ENCODE results near the gene CENPF.
"Not testable (repeated sequence)": the region's sequence is repeated elsewhere in the genome, so short reads cannot be mapped to it uniquely, and the experiment has no call there.

CENPF gene

GRCh38 chr1:214583824-214584554, 19.0 kb upstream of the CENPF start:
- DNase-seq, result no peak

DNA sequence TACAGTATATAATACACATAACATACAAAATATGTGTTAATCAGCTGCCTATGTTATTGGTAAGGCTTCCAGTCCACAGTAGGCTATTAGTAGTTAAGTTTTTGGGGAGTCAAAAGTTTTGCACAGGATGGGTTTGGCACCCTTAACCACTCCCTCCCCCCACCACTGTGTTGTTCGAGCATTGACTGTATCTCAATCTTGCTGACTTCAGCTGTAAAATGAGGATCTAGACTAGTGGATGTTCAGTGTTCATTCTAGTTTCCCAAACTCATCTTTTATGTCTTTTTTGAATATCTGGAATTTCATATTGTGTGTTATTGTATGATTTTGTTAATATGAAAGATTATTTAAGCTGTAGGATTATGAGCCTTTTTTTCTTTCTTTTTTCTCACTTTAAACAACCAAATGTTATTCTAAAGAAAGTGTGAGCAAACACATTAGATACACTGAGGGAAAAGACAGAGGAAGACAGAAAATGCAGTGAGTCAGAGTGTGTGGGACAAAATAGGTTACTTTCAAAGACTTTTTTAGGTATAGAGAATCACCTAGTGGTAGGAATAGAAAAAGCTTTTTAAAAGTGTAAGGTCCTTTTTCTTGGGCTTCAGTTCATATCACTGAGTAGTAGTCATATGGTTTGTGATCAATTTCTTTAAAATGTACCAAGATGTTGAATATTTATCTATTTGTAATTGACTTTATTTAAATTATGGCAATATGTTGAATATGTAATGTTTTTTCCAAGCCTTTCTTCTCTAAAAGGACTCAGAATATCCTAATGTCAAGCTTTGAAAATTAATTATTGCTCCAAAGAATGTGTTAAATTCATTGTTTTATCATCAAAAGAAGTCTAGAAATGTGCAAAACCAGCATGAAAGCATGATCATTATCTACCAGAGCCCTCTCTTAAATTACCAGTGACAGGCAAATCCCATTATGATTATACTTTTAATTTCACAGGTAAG, 17.9 kb upstream of the CENPF start:
- DNase-seq, result peak in 1 of 2 donors; percentile 70

DNA sequence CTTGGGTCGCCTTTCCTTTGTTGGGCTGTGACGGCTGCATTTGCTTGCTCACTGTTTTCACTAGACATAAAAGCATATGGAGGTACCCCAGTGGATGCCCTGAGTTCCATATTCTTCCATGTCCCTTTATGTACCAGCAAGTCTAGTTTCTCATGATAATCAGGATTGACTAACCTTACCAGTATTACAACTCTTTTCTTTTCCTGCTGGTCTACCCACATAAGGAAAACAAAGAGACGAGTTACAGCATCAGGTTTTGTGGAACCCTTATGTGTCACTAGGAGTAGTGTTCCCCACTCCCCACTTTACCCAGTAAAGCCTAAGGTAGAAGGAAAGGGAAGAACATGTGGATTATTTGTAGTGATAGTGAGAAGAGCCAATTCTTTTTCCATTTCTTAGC, 16.4 kb upstream of the CENPF start:
- DNase-seq, result no peak

GRCh38 chr1:214587165-214587564, 15.8 kb upstream of the CENPF start:
- DNase-seq, result no peak

GRCh38 chr1:214588963-214589597, 13.9 kb upstream of the CENPF start:
- DNase-seq, result no peak

GRCh38 chr1:214590696-214591095, 12.3 kb upstream of the CENPF start:
- no peak for DNase-seq

DNA sequence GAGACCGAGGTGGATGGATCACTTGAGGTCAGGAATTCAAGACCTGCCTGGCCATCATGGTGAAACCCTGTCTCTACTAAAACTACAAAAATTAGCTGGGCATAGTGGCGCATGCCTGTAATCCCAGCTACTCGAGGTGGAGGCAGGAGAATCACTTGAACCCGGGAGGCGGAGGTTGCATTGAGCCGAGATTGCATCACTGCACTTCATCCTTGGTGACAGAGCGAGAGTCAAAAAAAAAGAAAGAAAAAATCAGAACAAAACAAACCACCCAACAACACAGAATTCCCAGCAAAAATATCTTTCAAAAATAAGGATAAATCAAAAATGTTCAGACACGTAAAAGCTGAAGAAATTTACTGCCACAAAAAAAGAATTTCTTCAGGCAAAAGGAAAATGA, 11.1 kb upstream of the CENPF start:
- not testable (repeated sequence) for DNase-seq

- DNase-seq, result no peak
These were observed 9.8 kb upstream of the CENPF start for GRCh38 chr1:214593158-214593557.

- no peak for DNase-seq
These were observed 841 bp downstream of the CENPF start for GRCh38 chr1:214603819-214604252.

DNA sequence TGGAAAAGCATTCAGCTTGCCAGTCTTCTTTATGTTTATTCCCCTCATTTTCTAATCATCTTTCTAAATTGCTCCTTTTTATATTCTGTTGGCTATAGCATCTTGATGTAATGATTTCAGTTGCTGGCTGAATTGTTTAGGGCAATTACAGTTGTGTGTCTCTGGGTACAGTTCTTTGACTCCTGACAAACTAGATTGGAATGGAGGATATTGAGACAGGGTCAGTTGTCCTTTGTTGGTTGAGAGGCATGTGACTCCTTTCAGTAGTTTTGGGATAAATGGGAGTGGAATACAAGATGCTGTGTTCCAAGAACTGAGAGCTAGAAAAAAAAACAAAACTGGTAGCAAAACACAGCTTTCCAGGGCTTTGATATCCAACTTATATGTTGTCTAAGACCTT, 1.5 kb downstream of the CENPF start:
- no peak for DNase-seq

GRCh38 chr1:214605484-214605883, 2.5 kb downstream of the CENPF start:
- not testable (repeated sequence) for DNase-seq

DNA sequence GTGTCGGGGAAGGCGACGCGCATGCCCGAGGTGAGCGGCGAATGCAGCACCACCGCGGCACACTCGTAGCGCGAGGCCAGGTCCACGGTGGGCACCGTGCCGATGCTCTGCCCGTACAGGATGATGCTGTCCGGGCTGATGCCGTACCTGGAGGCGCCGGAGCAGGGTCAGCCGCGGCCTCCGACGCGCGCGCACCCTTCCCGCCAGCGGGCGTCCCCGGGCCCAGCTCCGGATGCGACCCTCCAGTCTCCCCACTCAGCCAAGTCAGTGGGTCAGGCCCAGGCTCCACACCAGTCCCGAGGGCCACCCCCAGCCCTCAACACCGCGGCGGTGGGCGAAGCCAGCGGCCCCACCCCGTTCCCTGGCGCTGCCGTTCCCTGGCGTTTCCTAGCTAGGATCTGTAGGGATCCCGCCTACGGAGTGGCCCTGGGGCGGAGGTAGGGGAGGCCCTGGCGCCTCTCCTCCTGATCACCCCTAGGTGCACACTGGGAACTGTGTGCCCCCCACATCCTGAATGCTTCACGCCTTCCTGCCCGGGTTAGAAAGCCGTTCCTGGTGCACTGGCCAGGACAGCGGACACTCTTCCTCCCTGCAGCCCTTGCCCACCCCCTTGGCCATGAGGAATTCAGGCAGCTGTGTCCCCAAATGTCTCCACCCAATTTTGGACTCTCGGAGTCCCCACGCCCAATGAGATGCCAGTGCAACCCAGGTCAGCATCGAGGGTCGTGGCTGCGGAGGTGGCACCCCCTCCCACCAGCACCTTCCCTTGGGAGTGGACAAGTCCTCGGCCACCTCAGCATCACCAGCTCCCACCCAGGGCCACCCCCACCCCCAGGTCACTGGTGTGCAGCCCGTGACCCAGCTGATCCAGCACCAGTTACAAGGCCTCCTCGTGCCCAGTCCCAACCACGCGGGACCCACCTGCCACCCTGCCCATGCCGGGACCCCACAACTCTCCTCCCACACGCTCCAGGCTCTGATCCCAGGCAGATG, 3.2 kb downstream of the CENPF start:
- DNase-seq, result not testable (repeated sequence)

GRCh38 chr1:214607492-214608215, 4.7 kb downstream of the CENPF start:
- DNase-seq, result not testable (repeated sequence)

DNA sequence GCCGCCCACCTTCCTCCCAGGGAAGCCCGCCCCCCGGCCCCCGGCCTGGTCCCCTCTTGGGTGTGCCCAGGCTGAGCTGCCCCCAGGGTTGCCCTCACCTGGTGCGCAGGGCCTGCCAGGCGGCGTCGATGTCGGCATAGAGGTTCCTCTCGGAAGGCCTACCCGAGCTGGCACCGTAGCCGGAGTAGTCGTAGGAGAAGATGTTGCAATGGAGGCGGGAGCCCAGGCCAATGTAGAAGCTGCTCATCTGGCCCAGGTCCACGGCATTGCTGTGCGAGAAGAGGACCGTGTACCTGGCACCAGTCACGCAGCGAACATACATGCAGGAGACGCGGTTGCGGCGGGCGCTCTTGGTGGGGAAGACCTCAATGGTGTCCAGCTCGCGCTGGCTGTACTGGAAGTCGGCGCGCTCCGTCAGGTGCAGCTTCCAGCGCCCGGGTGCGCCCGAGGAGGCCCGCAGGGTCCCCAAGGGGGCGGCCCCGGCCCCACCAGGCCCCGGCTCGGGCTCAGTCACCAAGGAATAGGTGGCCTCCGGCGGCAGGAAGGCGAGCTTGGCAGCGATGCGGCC, 5.3 kb downstream of the CENPF start:
- DNase-seq, result not testable (repeated sequence)

GRCh38 chr1:214608817-214609216, 5.8 kb downstream of the CENPF start:
- DNase-seq, result not testable (repeated sequence)

DNA sequence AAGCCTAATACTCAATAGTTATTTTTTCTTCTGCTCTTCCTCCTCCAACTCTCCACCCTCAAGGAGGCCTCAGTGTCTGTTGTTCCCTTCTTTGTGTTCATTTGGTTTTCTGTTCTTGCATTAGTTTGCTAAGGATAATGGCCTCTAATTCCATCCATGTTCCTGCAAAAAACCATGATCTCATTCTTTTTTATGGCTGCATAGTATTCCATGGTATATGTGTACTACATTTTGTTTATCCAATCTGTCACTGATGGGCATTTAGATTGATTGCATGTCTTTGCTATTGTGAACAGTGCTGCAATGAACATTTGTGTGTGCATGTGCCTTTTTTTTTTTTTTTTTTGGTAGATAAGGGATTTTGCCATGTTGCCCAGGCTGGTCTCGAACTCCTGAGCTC, 6.7 kb downstream of the CENPF start:
- DNase-seq, result no peak

GRCh38 chr1:214610136-214610535, 7.1 kb downstream of the CENPF start:
- not testable (repeated sequence) for DNase-seq

DNA sequence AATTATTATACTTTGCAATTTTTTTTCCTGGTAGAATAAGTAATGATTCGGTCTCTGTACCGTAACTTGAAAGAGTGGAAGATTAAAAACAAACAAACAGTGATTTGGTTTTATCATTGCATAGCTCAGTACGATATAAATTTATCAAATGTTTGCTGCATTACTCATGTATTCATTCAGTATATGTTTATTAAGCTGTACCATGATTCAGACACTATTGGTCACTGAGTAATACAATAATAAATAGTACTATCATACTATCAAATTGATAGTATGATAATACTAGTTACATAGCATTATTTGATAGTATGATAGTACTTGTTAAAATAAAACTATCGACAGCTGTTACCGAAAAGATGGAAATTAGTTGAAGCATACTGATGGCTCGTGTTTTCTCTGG, 12.1 kb downstream of the CENPF start:
- no peak for DNase-seq

DNA sequence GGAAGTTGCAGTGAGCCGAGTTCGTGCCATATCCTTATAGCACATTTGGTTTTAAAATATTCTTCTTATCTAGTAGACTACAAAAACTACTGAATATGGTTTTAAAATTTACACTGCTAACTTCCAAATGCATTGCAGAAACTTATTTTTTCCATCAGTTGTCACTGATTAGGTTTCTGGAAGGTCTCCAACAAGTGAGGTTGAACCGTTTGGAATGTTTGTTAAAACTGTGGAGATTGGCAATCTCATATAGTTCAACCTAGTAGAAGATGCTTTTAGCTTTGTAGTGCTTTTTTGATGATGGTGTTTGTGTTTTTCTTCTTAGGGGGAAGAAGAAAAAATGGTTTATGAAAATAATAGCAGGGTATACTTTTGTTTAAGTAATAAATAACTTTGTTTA, 12.9 kb downstream of the CENPF start:
- no peak for DNase-seq

- DNase-seq, result no peak
These were observed 14.3 kb downstream of the CENPF start for GRCh38 chr1:214617246-214617645.

DNA sequence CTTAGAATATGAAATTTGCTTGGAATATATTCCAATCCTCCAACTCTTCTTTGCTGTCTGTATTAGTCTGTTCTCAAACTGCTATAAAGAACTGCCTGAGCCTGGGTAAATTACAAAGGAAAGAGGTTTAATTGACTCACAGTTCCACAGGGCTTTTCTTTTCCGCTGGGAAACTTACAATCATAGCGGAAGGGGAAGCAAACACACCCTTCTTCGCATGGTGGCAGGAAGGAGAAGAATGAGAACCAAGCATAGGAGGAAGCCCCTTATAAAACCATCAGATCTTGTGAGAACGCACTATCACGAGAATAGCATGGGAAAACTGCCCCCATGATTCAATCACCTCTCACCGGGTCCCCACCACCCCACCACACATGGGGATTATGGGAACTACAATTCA, 14.8 kb downstream of the CENPF start:
- no peak for DNase-seq

All from bone marrow (tissue), 2 donors.